Measurements from ENCODE around the gene RNASE8.

Gene RNASE8

GRCh38 chr14:21072781-21073339 is 15.2 kb downstream of the RNASE8 start:
- no peak for DNase-seq (ENCODE audit: low read depth)

GRCh38 chr14:21073921-21074320 is 16.3 kb downstream of the RNASE8 start:
- DNase-seq (ENCODE audit: low read depth) = no peak

- DNase-seq (ENCODE audit: low read depth) = no peak
Observed at GRCh38 chr14:21074398-21075272, 17.0 kb downstream of the RNASE8 start.

GRCh38 chr14:21075719-21076437 is 18.3 kb downstream of the RNASE8 start:
- DNase-seq (ENCODE audit: low read depth) = no peak

- no peak for DNase-seq (ENCODE audit: low read depth)
Observed at GRCh38 chr14:21077672-21078071, 20.1 kb downstream of the RNASE8 start.

- no peak for DNase-seq (ENCODE audit: low read depth)
Observed at GRCh38 chr14:21078287-21078686, 20.7 kb downstream of the RNASE8 start.

- DNase-seq (ENCODE audit: low read depth) = no peak
Observed at GRCh38 chr14:21078726-21079125, 21.1 kb downstream of the RNASE8 start.

- no peak for DNase-seq (ENCODE audit: low read depth)
Observed at GRCh38 chr14:21081521-21082142, 24.0 kb downstream of the RNASE8 start.

- no peak for DNase-seq (ENCODE audit: low read depth)
Observed at GRCh38 chr14:21083565-21084325, 26.1 kb downstream of the RNASE8 start.

- DNase-seq (ENCODE audit: low read depth) = no peak
Observed at GRCh38 chr14:21084396-21084795, 26.8 kb downstream of the RNASE8 start.

- DNase-seq (ENCODE audit: low read depth) = peak; percentile 51
Observed at GRCh38 chr14:21084998-21085853, 27.6 kb downstream of the RNASE8 start.

GRCh38 chr14:21086908-21087293 is 29.3 kb downstream of the RNASE8 start:
- DNase-seq (ENCODE audit: low read depth) = no peak

- DNase-seq (ENCODE audit: low read depth) = peak; percentile 82
Observed at GRCh38 chr14:21087294-21088091, 29.9 kb downstream of the RNASE8 start.

GRCh38 chr14:21088687-21089086 is 31.1 kb downstream of the RNASE8 start:
- DNase-seq (ENCODE audit: low read depth) = no peak

GRCh38 chr14:21089271-21089670 is 31.6 kb downstream of the RNASE8 start:
- no peak for DNase-seq (ENCODE audit: low read depth)

- DNase-seq (ENCODE audit: low read depth) = no peak
Observed at GRCh38 chr14:21089877-21090193, 32.2 kb downstream of the RNASE8 start.

GRCh38 chr14:21090194-21090939 is 32.7 kb downstream of the RNASE8 start:
- no peak for DNase-seq (ENCODE audit: low read depth)

- DNase-seq (ENCODE audit: low read depth) = no peak
Observed at GRCh38 chr14:21090940-21091663, 33.5 kb downstream of the RNASE8 start.

- no peak for DNase-seq (ENCODE audit: low read depth)
Observed at GRCh38 chr14:21091821-21092272, 34.2 kb downstream of the RNASE8 start.
